Posterior vena cava (tissue), 2 donors: Measurements from ENCODE around the gene RFPL4A. TPM values are rescaled to one million over a fixed set of nuclear protein-coding genes. Genes with fewer than 3 reads are reported as not detected.

Experiments used
- DNase-seq: peaks from one replicate; pipeline ENCODE4 v3.0.0-alpha.2; 2020; ENCODE audit warnings: low spot score
- intact Hi-C, 2 donors: fragments of 100-400 bp; cut with DNase I; formaldehyde crosslinking; loops; one replicate each; pipeline versions ENCODE4 v1.14.1 to v1.14.2; 2022 to 2023
- total RNA-seq, 2 donors: library from RNA; stranded (reverse); fragmentation: NEBNext Ultra II Directional; extraction: Animal tissue kit (Norgen Biotek cat#: 25700); gene quantifications; one replicate each; pipeline ENCODE4 v1.2.1, GENCODE V29; 2021
- donor health status: DM: yes; HTN: yes; CAD: no.
- donor health status: DM: yes; HTN: yes; CAD: no.

Gene RFPL4A
- total RNA-seq, 2 donors from 2014 or later = not detected

- intact Hi-C loops = loop anchor here in 1 of 2 donors (5.0 kb wide), 1 partner anchor 1983 kb away; no protein-coding TSS in a partner anchor
- no peak for DNase-seq
These were observed 36.1 kb downstream of the RFPL4A start for GRCh38 chr19:55795021-55795420.

DNA sequence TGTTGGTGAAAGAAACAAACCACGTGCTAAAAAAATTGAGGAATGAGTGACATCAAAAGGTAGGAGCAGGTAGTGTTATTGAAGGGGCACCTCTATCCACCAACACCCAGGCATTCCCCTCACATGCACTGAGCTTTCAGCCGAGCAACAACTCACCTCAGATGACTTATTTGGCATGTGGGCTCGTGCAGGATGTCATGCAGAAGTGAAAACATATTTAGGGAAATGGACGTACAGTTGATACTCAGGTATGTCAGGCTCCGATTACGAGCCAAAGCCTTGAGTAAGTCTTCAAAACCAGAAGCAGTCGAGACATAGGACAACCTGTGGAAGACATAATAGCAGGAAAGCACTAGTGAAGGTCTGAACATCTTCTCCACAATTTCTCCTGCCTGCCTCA lies 42.5 kb downstream of the RFPL4A start:
- no peak for DNase-seq

GRCh38 chr19:55802281-55802680 lies 43.4 kb downstream of the RFPL4A start:
- intact Hi-C loops = no loop called here
- no peak for DNase-seq

More for the DNA sequence above, 42.5 kb downstream of the RFPL4A start:
- intact Hi-C loops = no loop called here

DNA sequence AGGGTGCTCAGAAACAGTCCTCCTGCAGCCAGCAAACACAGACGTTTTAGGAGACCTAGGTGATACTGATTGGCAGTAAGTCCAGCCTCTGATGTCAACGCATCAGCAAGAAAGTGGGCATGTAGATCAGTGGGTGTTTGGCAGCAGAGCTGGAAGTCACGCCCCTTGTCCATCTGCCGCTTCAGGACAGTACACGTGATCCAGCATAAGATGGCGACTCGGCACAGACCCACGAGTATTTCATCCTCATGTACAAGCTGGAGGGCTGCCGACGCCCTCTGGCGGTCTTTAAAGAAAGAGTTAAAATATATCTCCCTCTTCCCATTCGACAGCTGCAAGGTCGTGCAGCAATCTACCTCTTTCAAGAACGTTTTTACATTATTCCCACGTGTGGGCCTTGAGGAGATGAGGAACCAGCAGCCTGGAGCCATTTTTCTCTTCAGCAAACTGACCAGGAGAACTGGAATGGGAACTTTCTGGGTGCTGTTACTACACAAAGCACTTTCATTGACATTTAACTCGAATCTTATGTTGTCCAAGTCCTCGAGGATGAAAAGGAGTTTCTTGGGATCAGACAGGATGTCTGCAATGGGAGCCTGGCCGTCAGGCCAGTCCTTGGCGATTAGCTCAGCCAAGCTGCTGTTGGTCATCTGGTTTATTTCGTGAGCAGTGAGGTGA lies 50.6 kb downstream of the RFPL4A start:
- no peak for DNase-seq
- intact Hi-C loops = no loop called here

GRCh38 chr19:55811340-55811739 lies 52.4 kb downstream of the RFPL4A start:
- intact Hi-C loops = no loop called here
- no peak for DNase-seq

DNA sequence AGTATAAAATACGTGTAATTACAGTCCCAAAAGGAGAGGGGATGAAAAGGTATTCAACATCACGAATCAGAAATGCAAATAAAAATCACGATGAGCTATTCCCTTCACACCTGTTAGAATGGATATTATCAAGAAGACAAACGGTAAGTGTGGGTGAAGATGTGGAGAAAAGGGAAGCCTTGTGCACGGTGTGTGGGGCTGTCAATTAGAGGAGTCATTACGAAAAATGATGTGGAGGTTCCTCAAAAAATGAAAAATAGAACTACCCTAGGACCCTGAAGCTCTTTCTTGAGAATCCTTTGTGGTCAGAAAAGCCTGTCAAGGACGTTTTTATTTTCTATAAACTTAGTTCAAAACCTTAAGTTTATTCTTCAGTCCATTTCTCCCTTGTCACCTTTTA lies 53.6 kb downstream of the RFPL4A start:
- intact Hi-C loops = no loop called here
- DNase-seq = no peak

Other genes with a start within 250 kb of the RFPL4A start
- gene SBK2, start 222.0 kb upstream of the RFPL4A start, total RNA-seq = not detected
- gene SBK3, start 213.6 kb upstream of the RFPL4A start, total RNA-seq = not detected
- gene ZNF579, start 178.2 kb upstream of the RFPL4A start, total RNA-seq = 1 to 10 TPM; 7.4 to 7.6 TPM
- 1 to 10 TPM; 7.8 to 9.7 TPM for gene FIZ1, start 159.6 kb upstream of the RFPL4A start, total RNA-seq
- 10 to 100 TPM; 10.6 to 11.1 TPM for gene ZNF524, start 158.8 kb upstream of the RFPL4A start, total RNA-seq
- 10 to 100 TPM; 10.1 to 12.6 TPM for gene ZNF865, start 153.4 kb upstream of the RFPL4A start, total RNA-seq
- 1 to 10 TPM; 3.6 to 4.3 TPM for gene ZNF784, start 134.5 kb upstream of the RFPL4A start, total RNA-seq
- 10 to 100 TPM; 32.0 to 36.7 TPM for gene ZNF580, start 118.1 kb upstream of the RFPL4A start, total RNA-seq
- 10 to 100 TPM in 1 of 2 donors, 1 to 10 TPM in 1; 8.0 to 12.0 TPM for gene ZNF581, start 115.4 kb upstream of the RFPL4A start, total RNA-seq
- gene CCDC106, start 110.9 kb upstream of the RFPL4A start, total RNA-seq = 10 to 100 TPM in 1 of 2 donors, 1 to 10 TPM in 1; 8.6 to 13.6 TPM
- gene U2AF2, start 104.1 kb upstream of the RFPL4A start, total RNA-seq = 10 to 100 TPM; 89.3 to 91.7 TPM
- gene EPN1, start 83.9 kb upstream of the RFPL4A start, total RNA-seq = 10 to 100 TPM; 75.5 to 76.4 TPM
- gene NLRP9, start 20.7 kb upstream of the RFPL4A start, total RNA-seq = not detected
- not detected for gene RFPL4AL1, start 10.0 kb downstream of the RFPL4A start, total RNA-seq
- gene NLRP11, start 72.9 kb downstream of the RFPL4A start, total RNA-seq = not detected
- gene NLRP4, start 77.4 kb downstream of the RFPL4A start, total RNA-seq = not detected
- gene NLRP13, start 173.2 kb downstream of the RFPL4A start, total RNA-seq = not detected
- gene NLRP8, start 188.7 kb downstream of the RFPL4A start, total RNA-seq = not detected
- gene NLRP5, start 227.7 kb downstream of the RFPL4A start, total RNA-seq = not detected